ENCODE measurements around the gene IAH1. TPM values are rescaled to one million over a fixed set of nuclear protein-coding genes. Genes with fewer than 3 reads are reported as not detected.

IAH1 gene
- polyA plus RNA-seq, 4 donors = 35.0 to 79.2 (median 54.6) TPM

Other genes starting within 250 kb of the IAH1 start
- 10 to 100 TPM; 30.6 to 50.8 (median 35.2) TPM for gene ITGB1BP1, start 51.0 kb upstream of the IAH1 start, polyA plus RNA-seq
- 10 to 100 TPM; 11.1 to 34.8 (median 18.4) TPM for gene CPSF3, start 50.9 kb upstream of the IAH1 start, polyA plus RNA-seq
- 10 to 100 TPM in 1 of 4 donors, 1 to 10 TPM in 3; 2.9 to 17.6 (median 5.7) TPM for gene ADAM17, start 81.3 kb downstream of the IAH1 start, polyA plus RNA-seq
- gene YWHAQ, start 156.4 kb downstream of the IAH1 start, polyA plus RNA-seq = 100 to 1,000 TPM; 123 to 215 (median 173) TPM

Measured in small intestine (tissue), 4 donors.